SK-N-SH treated with all-trans-retinoic acid at 6 μM for 48 hours (cell line): Measurements from ENCODE around the gene TF.

Source experiments
- ATAC-seq: fragments of 200-7000 bp; cut with Tn5 transposase; 3 replicates; pipeline ENCODE4 v1.9.1; 2020; ENCODE audit warnings: mild to moderate bottlenecking, moderate library complexity
- ARNTL ChIP-seq: fragments of 450-650 bp; formaldehyde crosslinking; IDR thresholded peaks from 2 replicates; pipeline ENCODE4 v1.5.0; 2020; ENCODE audit warnings: low read depth, mild to moderate bottlenecking, moderate library complexity, borderline replicate concordance
- BACH2 ChIP-seq: fragments of 250-450 bp; sonication (Bioruptor Pico); IDR thresholded peaks from 2 replicates; pipeline ENCODE4 v1.9.0; 2021; ENCODE audit warnings: mild to moderate bottlenecking, borderline replicate concordance
- CREB5 ChIP-seq: fragments of 250-450 bp; sonication (Bioruptor Pico); IDR thresholded peaks from 2 replicates; pipeline ENCODE4 v1.5.1; 2020; ENCODE audit warnings: low read depth, mild to moderate bottlenecking, moderate library complexity
- CSDC2 ChIP-seq: fragments of 250-450 bp; sonication (Bioruptor Pico); IDR thresholded peaks from 2 replicates; pipeline ENCODE4 v1.5.0; 2020; ENCODE audit warnings: mild to moderate bottlenecking, moderate library complexity
- CSRNP3 ChIP-seq: fragments of 250-450 bp; sonication (Bioruptor Pico); IDR thresholded peaks from 2 replicates; pipeline ENCODE4 v1.5.1; 2021; ENCODE audit warnings: mild to moderate bottlenecking, moderate library complexity
- ESRRG ChIP-seq: fragments of 250-450 bp; sonication (Bioruptor Pico); IDR thresholded peaks from 2 replicates; pipeline ENCODE4 v1.6.1; 2021; ENCODE audit warnings: mild to moderate bottlenecking
- GLIS3 ChIP-seq: fragments of 250-450 bp; sonication (Bioruptor Pico); IDR thresholded peaks from 2 replicates; pipeline ENCODE4 v1.5.0; 2020; ENCODE audit warnings: mild to moderate bottlenecking, moderate library complexity
- ISL1 ChIP-seq: fragments of 250-450 bp; sonication (Bioruptor Pico); IDR thresholded peaks from 2 replicates; pipeline ENCODE4 v2.1.2; 2022; ENCODE audit warnings: mild to moderate bottlenecking, moderate library complexity
- OSR1 ChIP-seq: fragments of 250-450 bp; sonication (Bioruptor Pico); IDR thresholded peaks from 2 replicates; pipeline ENCODE4 v1.8.0; 2022; ENCODE audit warnings: moderate library complexity, mild to moderate bottlenecking, inconsistent platforms
- POU6F1 ChIP-seq: fragments of 250-450 bp; sonication (Bioruptor Pico); IDR thresholded peaks from 2 replicates; pipeline ENCODE4 v1.8.0; 2021; ENCODE audit warnings: low read depth, mild to moderate bottlenecking, moderate library complexity, borderline replicate concordance
- PPARA ChIP-seq: fragments of 250-450 bp; sonication (Bioruptor Pico); IDR thresholded peaks from 2 replicates; pipeline ENCODE4 v1.5.0; 2020; ENCODE audit warnings: mild to moderate bottlenecking, borderline replicate concordance
- SNAI2 ChIP-seq: fragments of 250-450 bp; sonication (Bioruptor Pico); IDR thresholded peaks from 2 replicates; pipeline ENCODE4 v1.5.0; 2020; ENCODE audit warnings: mild to moderate bottlenecking, moderate library complexity
- TCF4 ChIP-seq: fragments of 250-450 bp; sonication (Bioruptor Pico); IDR thresholded peaks from 2 replicates; pipeline ENCODE4 v1.8.0; 2021; ENCODE audit warnings: mild to moderate bottlenecking, moderate library complexity, borderline replicate concordance
- TOX ChIP-seq: fragments of 250-450 bp; sonication (Bioruptor Pico); IDR thresholded peaks from 2 replicates; pipeline ENCODE4 v1.8.0; 2021; ENCODE audit warnings: mild to moderate bottlenecking, moderate library complexity, borderline replicate concordance
- TSHZ2 ChIP-seq: fragments of 250-450 bp; sonication (Bioruptor Pico); IDR thresholded peaks from 2 replicates; pipeline ENCODE4 v1.5.0; 2020; ENCODE audit warnings: mild to moderate bottlenecking, moderate library complexity
- ZC3H10 ChIP-seq: fragments of 250-450 bp; sonication (Bioruptor Pico); IDR thresholded peaks from 2 replicates; pipeline ENCODE4 v1.5.1; 2021; ENCODE audit warnings: mild to moderate bottlenecking, moderate library complexity
- ZFP3 ChIP-seq: fragments of 250-450 bp; sonication (Bioruptor Pico); IDR thresholded peaks from 2 replicates; pipeline ENCODE4 v1.5.0; 2020; ENCODE audit warnings: mild to moderate bottlenecking, moderate library complexity
- ZFP30 ChIP-seq: fragments of 450-650 bp; formaldehyde crosslinking; IDR thresholded peaks from 2 replicates; pipeline ENCODE4 v1.5.0; 2022; ENCODE audit warnings: mild to moderate bottlenecking, moderate library complexity
- ZNF565 ChIP-seq: fragments of 450-650 bp; formaldehyde crosslinking; conservative IDR thresholded peaks from 2 replicates; pipeline ENCODE4 v1.5.0; 2020; ENCODE audit warnings: low read depth, mild to moderate bottlenecking, moderate library complexity
- ZNF70 ChIP-seq: fragments of 450-650 bp; formaldehyde crosslinking; IDR thresholded peaks from 2 replicates; pipeline ENCODE4 v1.5.0; 2020; ENCODE audit warnings: mild to moderate bottlenecking, moderate library complexity
- ZNF8 ChIP-seq: fragments of 450-650 bp; formaldehyde crosslinking; IDR thresholded peaks from 2 replicates; pipeline ENCODE4 v1.5.0; 2020; ENCODE audit warnings: mild to moderate bottlenecking, moderate library complexity

The TF gene

GRCh38 chr3:133753107-133753778, 7.0 kb downstream of the TF start:
- TF ChIP-seq OSR1 (CRISPR knock-in tag) (no peak), ARNTL (CRISPR knock-in tag) (no peak), PPARA (CRISPR knock-in tag) (no peak), POU6F1 (CRISPR knock-in tag) (no peak), CSRNP3 (CRISPR knock-in tag) (no peak), TSHZ2 (CRISPR knock-in tag) (no peak), TOX (no peak), CREB5 (CRISPR knock-in tag) (no peak), ZFP30 (CRISPR knock-in tag) (no peak), ZFP3 (CRISPR knock-in tag) (no peak), ZNF8 (CRISPR knock-in tag) (no peak), CSDC2 (CRISPR knock-in tag) (no peak)
- no peak for ATAC-seq

- no peak for ATAC-seq
- TF ChIP-seq OSR1 (CRISPR knock-in tag) (no peak), ISL1 (no peak), ZFP3 (CRISPR knock-in tag) (no peak), PPARA (CRISPR knock-in tag) (no peak), ZNF8 (CRISPR knock-in tag) (no peak), CREB5 (CRISPR knock-in tag) (no peak), ZC3H10 (CRISPR knock-in tag) (no peak), CSRNP3 (CRISPR knock-in tag) (no peak), SNAI2 (no peak), ESRRG (CRISPR knock-in tag) (no peak), ZNF565 (no peak), BACH2 (CRISPR knock-in tag) (no peak), ZNF70 (CRISPR knock-in tag) (no peak), TCF4 (CRISPR knock-in tag) (no peak), POU6F1 (CRISPR knock-in tag) (no peak), ARNTL (CRISPR knock-in tag) (no peak), GLIS3 (CRISPR knock-in tag) (no peak)
Observed at GRCh38 chr3:133753779-133754164, 7.6 kb downstream of the TF start.
